22Rv1 (cell line): ENCODE measurements around the gene C1QTNF4.

ENCODE experiments used
- ZFX ChIP-seq: fragments of 450-650 bp; IDR thresholded peaks from 2 replicates; pipeline ENCODE4 v1.6.1; 2017; ENCODE audit warnings: antibody characterized with exemption, borderline replicate concordance
- TF ChIP-seq, protein P1 (sequence below): fragments of 450-650 bp; IDR thresholded peaks from 2 replicates; pipeline ENCODE4 v1.5.1; 2017; ENCODE audit warnings: mild to moderate bottlenecking

DNA sequence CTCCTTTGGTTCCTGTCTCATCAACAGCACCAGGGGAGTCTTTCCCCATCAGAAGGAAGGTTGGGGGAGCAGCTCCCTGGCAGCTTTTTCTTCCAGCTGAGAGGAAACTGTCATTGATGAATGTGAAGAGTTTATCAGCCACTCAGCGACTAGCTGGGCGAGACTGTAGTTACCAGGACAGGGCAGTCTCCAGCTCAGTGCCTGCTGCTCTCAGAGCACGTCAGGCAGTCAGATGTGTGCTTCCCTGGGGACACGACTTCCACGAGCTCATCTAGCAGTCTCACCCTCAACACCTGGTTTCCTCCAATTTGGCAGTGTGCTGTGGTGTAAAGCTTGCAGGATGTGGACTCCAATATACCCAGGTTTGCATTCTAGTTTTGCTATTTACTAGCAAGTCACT, 12.5 kb upstream of the C1QTNF4 start:
- TF ChIP-seq, protein P1, sequence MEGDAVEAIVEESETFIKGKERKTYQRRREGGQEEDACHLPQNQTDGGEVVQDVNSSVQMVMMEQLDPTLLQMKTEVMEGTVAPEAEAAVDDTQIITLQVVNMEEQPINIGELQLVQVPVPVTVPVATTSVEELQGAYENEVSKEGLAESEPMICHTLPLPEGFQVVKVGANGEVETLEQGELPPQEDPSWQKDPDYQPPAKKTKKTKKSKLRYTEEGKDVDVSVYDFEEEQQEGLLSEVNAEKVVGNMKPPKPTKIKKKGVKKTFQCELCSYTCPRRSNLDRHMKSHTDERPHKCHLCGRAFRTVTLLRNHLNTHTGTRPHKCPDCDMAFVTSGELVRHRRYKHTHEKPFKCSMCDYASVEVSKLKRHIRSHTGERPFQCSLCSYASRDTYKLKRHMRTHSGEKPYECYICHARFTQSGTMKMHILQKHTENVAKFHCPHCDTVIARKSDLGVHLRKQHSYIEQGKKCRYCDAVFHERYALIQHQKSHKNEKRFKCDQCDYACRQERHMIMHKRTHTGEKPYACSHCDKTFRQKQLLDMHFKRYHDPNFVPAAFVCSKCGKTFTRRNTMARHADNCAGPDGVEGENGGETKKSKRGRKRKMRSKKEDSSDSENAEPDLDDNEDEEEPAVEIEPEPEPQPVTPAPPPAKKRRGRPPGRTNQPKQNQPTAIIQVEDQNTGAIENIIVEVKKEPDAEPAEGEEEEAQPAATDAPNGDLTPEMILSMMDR = no peak
- no peak for TF ChIP-seq ZFX
